Panc1 (cell line): Measurements from ENCODE around the gene DTX3L. TPM values are rescaled to one million over a fixed set of nuclear protein-coding genes. Genes with fewer than 3 reads are reported as not detected.

Experiments used
- ATAC-seq: fragments of 200-7000 bp; cut with Tn5 transposase; 2 replicates; pipeline ENCODE4 v1.9.1; 2020; ENCODE audit warnings: mild to moderate bottlenecking, moderate library complexity
- BruUV-seq: library from RNA; stranded (reverse); fragments of 400-500 nt; replicated peaks from 2 replicates; lab custom pipeline; 2021; lab: Mats Ljungman, UMichigan
- CTCF ChIA-PET: fragments of 300-600 bp; sonication (Branson Sonifier 250); formaldehyde crosslinking; loops from one replicate; lab custom pipeline; 2022; ENCODE audit warnings: antibody characterized with exemption; lab: Charles Lee
- POLR2A ChIA-PET: fragments of 300-600 bp; sonication (Branson Sonifier 250); formaldehyde crosslinking; loops from one replicate; lab custom pipeline; 2022; ENCODE audit warnings: antibody characterized with exemption; lab: Charles Lee
- DNase-seq: peaks from one replicate; pipeline ENCODE4 v3.0.0-alpha.2; 2010; ENCODE audit warnings: low read depth, low spot score
- H3K27ac ChIP-seq: 2 replicates; pipeline ENCODE4 v1.5.1; 2011; ENCODE audit warnings: mild to moderate bottlenecking, low read length, inconsistent platforms
- H3K27me3 ChIP-seq: fragments of 200-500 bp; sonication (Bioruptor generic); 2 replicates; pipeline ENCODE4 v1.6.0; 2014; ENCODE audit warnings: low read length, inconsistent platforms; ENCODE audit not compliant: control insufficient read depth, insufficient read depth
- H3K36me3 ChIP-seq: fragments of 200-500 bp; sonication (Bioruptor generic); 2 replicates; pipeline ENCODE4 v1.5.1; 2014; ENCODE audit warnings: inconsistent platforms, mild to moderate bottlenecking, low read length, moderate library complexity; ENCODE audit not compliant: control insufficient read depth, insufficient read depth
- H3K4me1 ChIP-seq: 2 replicates; pipeline ENCODE4 v1.5.1; 2011; ENCODE audit warnings: inconsistent platforms, mild to moderate bottlenecking, low read length, moderate library complexity; ENCODE audit not compliant: control insufficient read depth, insufficient read depth
- H3K4me3 ChIP-seq, 2 experiments: 2 replicates each; pipeline ENCODE4 v1.5.1; 2011 to 2012; ENCODE audit warnings: low read depth in 2 of 2, low read length in 2 of 2, mild to moderate bottlenecking in 2 of 2, inconsistent platforms in 1 of 2, moderate library complexity in 1 of 2
- H3K9me3 ChIP-seq: fragments of 200-500 bp; sonication (Bioruptor generic); 2 replicates; pipeline ENCODE4 v1.5.1; 2014; ENCODE audit warnings: low read depth, mild to moderate bottlenecking, inconsistent platforms, low read length, moderate library complexity; ENCODE audit not compliant: control insufficient read depth, insufficient read depth
- CTCF ChIP-seq: fragments of 450-650 bp; IDR thresholded peaks from 2 replicates; pipeline ENCODE4 v1.5.1; 2017; ENCODE audit warnings: mild to moderate bottlenecking
- POLR2AphosphoS5 ChIP-seq: IDR thresholded peaks from 2 replicates; pipeline ENCODE4 v1.6.1; 2012; ENCODE audit warnings: mild to moderate bottlenecking, low read depth, low read length, moderate library complexity
- REST ChIP-seq, 2 experiments: IDR thresholded peaks; 2 replicates each; pipeline ENCODE4 v1.6.1; 2011 to 2012; ENCODE audit warnings: low read depth in 2 of 2, control low read depth in 1 of 2, low read length in 1 of 2, mild to moderate bottlenecking in 1 of 2, moderate library complexity in 1 of 2; ENCODE audit not compliant: insufficient read depth in 1 of 2
- SIN3A ChIP-seq: IDR thresholded peaks from 2 replicates; pipeline ENCODE4 v1.6.1; 2012; ENCODE audit warnings: low read depth, mild to moderate bottlenecking, low read length, moderate library complexity, borderline replicate concordance; ENCODE audit not compliant: insufficient read depth
- TCF7L2 ChIP-seq: IDR thresholded peaks from 2 replicates; pipeline ENCODE4 v1.6.1; 2011; ENCODE audit warnings: mild to moderate bottlenecking, low read depth, low read length, inconsistent platforms
- in situ Hi-C: cut with HindIII; loops from 2 replicates; pipeline ENCODE4 v1.10.0; 2016; ENCODE audit warnings: low sequenced_read_pairs, low pct_unique_long_range_greater_than_20kb
- intact Hi-C: fragments of 100-400 bp; cut with micrococcal nuclease; formaldehyde crosslinking; loops from one replicate; pipeline ENCODE4 v1.10.0; 2022; ENCODE audit not compliant: unreplicated experiment
- total RNA-seq: library from RNA; stranded (reverse); gene quantifications from one replicate; pipeline ENCODE4 v1.2.1, GENCODE V29; 2021; ENCODE audit not compliant: unreplicated experiment

DTX3L gene
- total RNA-seq, 1 experiment from 2014 or later, result 32.3 TPM

GRCh38 chr3:122581622-122582021 is 17.5 kb downstream of the DTX3L start:
- DNase-seq (no peak), ATAC-seq (no peak)
- no peak for TF ChIP-seq CTCF
- TF ChIP-seq POLR2AphosphoS5, result no peak
- no peak for TF ChIP-seq TCF7L2
- TF ChIP-seq REST (IDR thresholded peaks at IDR 0.05; ENCODE audit: insufficient read depth in 1 of 2, low read depth in 2 of 2, low read length in 1 of 2), result no peak
- no peak for TF ChIP-seq SIN3A
- Histone ChIP-seq H3K9me3 (peaks cover 21% of the 10 kb centered on the region; the same call in 1 of the 2 replicates), H3K36me3 (no peaks in the 10 kb centered on the region), H3K4me1 (no peaks in the 10 kb centered on the region), H3K27ac (no peak overlapping the region), H3K4me3 (no peak overlapping the region), H3K27me3 (no peaks in the 10 kb centered on the region)
- no TSS peak for BruUV-seq
- ChIA-PET CTCF (no interaction called here), POLR2A (no interaction called here)
- in situ Hi-C loops (no loop called here), intact Hi-C loops (no loop called here)

GRCh38 chr3:122582390-122582789 is 18.3 kb downstream of the DTX3L start:
- Histone ChIP-seq H3K4me3 (no peak overlapping the region), H3K9me3 (peaks cover 21% of the 10 kb centered on the region; the same call in 1 of the 2 replicates), H3K4me1 (no peaks in the 10 kb centered on the region), H3K36me3 (no peaks in the 10 kb centered on the region), H3K27ac (no peak overlapping the region), H3K27me3 (no peaks in the 10 kb centered on the region)
- no TSS peak for BruUV-seq
- no peak for TF ChIP-seq SIN3A
- POLR2A ChIA-PET, result interaction anchor here (0.7 kb wide), 1 partner anchor 37 kb away, joined by 6 read pairs; no protein-coding TSS in a partner anchor
- CTCF ChIA-PET, result no interaction called here
- ATAC-seq, result no peak
- intact Hi-C loops (no loop called here), in situ Hi-C loops (no loop called here)
- DNase-seq, result no peak

- BruUV-seq, result no TSS peak
- POLR2A ChIA-PET, result no interaction called here
- Histone ChIP-seq H3K27me3 (no peaks in the 10 kb centered on the region), H3K27ac (no peak overlapping the region), H3K9me3 (peaks cover 21% of the 10 kb centered on the region; the same call in 1 of the 2 replicates), H3K4me1 (no peaks in the 10 kb centered on the region), H3K4me3 (no peak overlapping the region), H3K36me3 (no peaks in the 10 kb centered on the region)
- ATAC-seq (no peak), DNase-seq (no peak)
- CTCF ChIA-PET, result no interaction called here
- in situ Hi-C loops, result no loop called here
- intact Hi-C loops, result no loop called here
- TF ChIP-seq CTCF (no peak), REST (IDR thresholded peaks at IDR 0.05; ENCODE audit: insufficient read depth in 1 of 2, low read depth in 2 of 2, low read length in 1 of 2) (no peak), POLR2AphosphoS5 (no peak), SIN3A (no peak), TCF7L2 (no peak)
These were observed 22.0 kb downstream of the DTX3L start for GRCh38 chr3:122586098-122586497.
